ENCODE results near the gene BIRC7.
A peak's percentile ranks its signal among the peaks of the same experiment; 100 is the strongest.

The BIRC7 gene

GRCh38 chr20:63234693-63235398 lies 859 bp upstream of the BIRC7 start:
- Histone ChIP-seq H3K27ac (no peak overlapping the region), H3K36me3 (replicated peaks) (no peaks in the 10 kb centered on the region), H3K4me3 (ENCODE audit: low read depth, low read length) (no peak overlapping the region), H3K27me3 (replicated peaks) (no peaks in the 10 kb centered on the region)
- TF ChIP-seq, protein P1, sequence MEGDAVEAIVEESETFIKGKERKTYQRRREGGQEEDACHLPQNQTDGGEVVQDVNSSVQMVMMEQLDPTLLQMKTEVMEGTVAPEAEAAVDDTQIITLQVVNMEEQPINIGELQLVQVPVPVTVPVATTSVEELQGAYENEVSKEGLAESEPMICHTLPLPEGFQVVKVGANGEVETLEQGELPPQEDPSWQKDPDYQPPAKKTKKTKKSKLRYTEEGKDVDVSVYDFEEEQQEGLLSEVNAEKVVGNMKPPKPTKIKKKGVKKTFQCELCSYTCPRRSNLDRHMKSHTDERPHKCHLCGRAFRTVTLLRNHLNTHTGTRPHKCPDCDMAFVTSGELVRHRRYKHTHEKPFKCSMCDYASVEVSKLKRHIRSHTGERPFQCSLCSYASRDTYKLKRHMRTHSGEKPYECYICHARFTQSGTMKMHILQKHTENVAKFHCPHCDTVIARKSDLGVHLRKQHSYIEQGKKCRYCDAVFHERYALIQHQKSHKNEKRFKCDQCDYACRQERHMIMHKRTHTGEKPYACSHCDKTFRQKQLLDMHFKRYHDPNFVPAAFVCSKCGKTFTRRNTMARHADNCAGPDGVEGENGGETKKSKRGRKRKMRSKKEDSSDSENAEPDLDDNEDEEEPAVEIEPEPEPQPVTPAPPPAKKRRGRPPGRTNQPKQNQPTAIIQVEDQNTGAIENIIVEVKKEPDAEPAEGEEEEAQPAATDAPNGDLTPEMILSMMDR (IDR thresholded peaks at IDR 0.05; ENCODE audit: low read depth, low read length, missing control alignments) = peak; percentile 59
- no peak for DNase-seq
- in situ Hi-C loops (cut with HindIII; ENCODE audit: low pct_ligation_motif_present, low sequenced_read_pairs) = no loop called here

DNA sequence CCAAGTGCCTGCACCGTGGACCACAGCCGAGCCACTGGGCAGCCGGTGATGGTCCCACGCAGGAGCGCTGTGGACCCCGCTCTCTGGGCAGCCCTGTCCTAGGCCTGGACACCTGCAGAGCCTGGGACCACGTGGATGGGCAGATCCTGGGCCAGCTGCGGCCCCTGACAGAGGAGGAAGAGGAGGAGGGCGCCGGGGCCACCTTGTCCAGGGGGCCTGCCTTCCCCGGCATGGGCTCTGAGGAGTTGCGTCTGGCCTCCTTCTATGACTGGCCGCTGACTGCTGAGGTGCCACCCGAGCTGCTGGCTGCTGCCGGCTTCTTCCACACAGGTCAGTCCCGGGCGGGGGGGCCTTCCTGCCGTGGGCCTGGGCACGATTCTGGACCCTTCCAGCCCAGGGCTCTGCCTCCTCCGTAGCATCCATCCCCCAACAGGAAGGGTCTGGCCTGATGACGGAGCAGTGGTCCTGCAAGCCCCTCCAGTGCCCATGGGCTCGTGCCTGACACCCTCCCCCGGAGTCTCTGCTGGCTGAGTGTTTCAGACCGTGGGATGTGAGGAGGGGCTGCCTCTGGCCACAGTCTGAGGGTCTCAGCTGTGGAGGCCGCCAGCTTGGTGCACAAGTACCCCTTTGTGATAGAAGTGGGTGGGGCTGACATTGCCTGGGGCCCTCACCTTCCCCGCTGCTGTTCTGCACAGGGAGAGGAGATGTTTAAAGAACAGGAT lies 572 bp downstream of the BIRC7 start:
- Histone ChIP-seq H3K27ac (no peak overlapping the region), H3K36me3 (replicated peaks) (no peaks in the 10 kb centered on the region), H3K27me3 (replicated peaks) (no peaks in the 10 kb centered on the region), H3K4me3 (ENCODE audit: low read depth, low read length) (no peak overlapping the region)
- in situ Hi-C loops (cut with HindIII; ENCODE audit: low pct_ligation_motif_present, low sequenced_read_pairs) = no loop called here
- TF ChIP-seq, protein P1 (IDR thresholded peaks at IDR 0.05; ENCODE audit: low read depth, low read length, missing control alignments) = no peak
- no peak for DNase-seq

- Histone ChIP-seq H3K36me3 (replicated peaks) (no peaks in the 10 kb centered on the region), H3K4me3 (ENCODE audit: low read depth, low read length) (no peak overlapping the region), H3K27ac (no peak overlapping the region), H3K27me3 (replicated peaks) (no peaks in the 10 kb centered on the region)
- TF ChIP-seq, protein P1 (IDR thresholded peaks at IDR 0.05; ENCODE audit: low read depth, low read length, missing control alignments) = no peak
- DNase-seq = no peak
- in situ Hi-C loops (cut with HindIII; ENCODE audit: low pct_ligation_motif_present, low sequenced_read_pairs) = no loop called here
These were observed 2.3 kb downstream of the BIRC7 start for GRCh38 chr20:63238031-63238430.

GRCh38 chr20:63238514-63239125 lies 2.9 kb downstream of the BIRC7 start:
- Histone ChIP-seq H3K27me3 (replicated peaks) (no peaks in the 10 kb centered on the region), H3K27ac (no peak overlapping the region), H3K36me3 (replicated peaks) (no peaks in the 10 kb centered on the region), H3K4me3 (ENCODE audit: low read depth, low read length) (no peak overlapping the region)
- TF ChIP-seq, protein P1 (IDR thresholded peaks at IDR 0.05; ENCODE audit: low read depth, low read length, missing control alignments) = peak; percentile 16
- in situ Hi-C loops (cut with HindIII; ENCODE audit: low pct_ligation_motif_present, low sequenced_read_pairs) = no loop called here
- DNase-seq = no peak

GRCh38 chr20:63239431-63239830 lies 3.7 kb downstream of the BIRC7 start:
- DNase-seq = no peak
- Histone ChIP-seq H3K27me3 (replicated peaks) (no peaks in the 10 kb centered on the region), H3K4me3 (ENCODE audit: low read depth, low read length) (no peak overlapping the region), H3K36me3 (replicated peaks) (no peaks in the 10 kb centered on the region), H3K27ac (no peak overlapping the region)
- in situ Hi-C loops (cut with HindIII; ENCODE audit: low pct_ligation_motif_present, low sequenced_read_pairs) = no loop called here
- TF ChIP-seq, protein P1 (IDR thresholded peaks at IDR 0.05; ENCODE audit: low read depth, low read length, missing control alignments) = no peak
